CD8-positive, alpha-beta memory T cell (primary cell): Measurements from ENCODE around the gene RANBP9. TPM values are rescaled to one million over a fixed set of nuclear protein-coding genes. Genes with fewer than 3 reads are reported as not detected.

Experiments
- CTCF ChIA-PET: fragments of 350-600 bp; sonication (Branson Sonifier 250); formaldehyde crosslinking; loops from one replicate; lab custom pipeline; 2021; ENCODE audit warnings: antibody characterized with exemption; lab: Charles Lee
- POLR2A ChIA-PET: fragments of 350-600 bp; sonication (Branson Sonifier 250); formaldehyde crosslinking; loops from one replicate; lab custom pipeline; 2021; ENCODE audit warnings: antibody characterized with exemption; lab: Charles Lee
- DNase-seq, 5 donors: peaks; one replicate each; pipeline versions ENCODE4 v3.0.0 to v3.0.0-alpha.2; 2020 to 2022; ENCODE audit warnings: mixed read lengths in 1 of 5
- H3K27ac ChIP-seq: one replicate; pipeline ENCODE4 v1.7.0; 2013; ENCODE audit warnings: low read depth, mild to moderate bottlenecking, low read length, moderate library complexity
- H3K27me3 ChIP-seq: 2 replicates; pipeline ENCODE4 v1.7.0; 2013; ENCODE audit warnings: low read length, mild to moderate bottlenecking; ENCODE audit not compliant: insufficient read depth, poor library complexity, severe bottlenecking
- H3K36me3 ChIP-seq: 2 replicates; pipeline ENCODE4 v1.7.0; 2013; ENCODE audit warnings: mild to moderate bottlenecking, low read length, moderate library complexity; ENCODE audit not compliant: insufficient read depth
- H3K4me1 ChIP-seq: 2 replicates; pipeline ENCODE4 v1.7.0; 2013; ENCODE audit warnings: mild to moderate bottlenecking, low read length, moderate library complexity; ENCODE audit not compliant: insufficient read depth
- H3K4me3 ChIP-seq: 2 replicates; pipeline ENCODE4 v1.7.0; 2013; ENCODE audit warnings: mild to moderate bottlenecking, low read length
- H3K9me3 ChIP-seq: 2 replicates; pipeline ENCODE4 v1.7.0; 2013; ENCODE audit warnings: mild to moderate bottlenecking, low read length
- H3K27ac Mint-ChIP-seq, 8 donors: one replicate each; pipeline ENCODE4 v1.8.0; 2020 to 2021; ENCODE audit warnings: mixed read lengths in 8 of 8, mild to moderate bottlenecking in 6 of 8, inconsistent platforms in 3 of 8, moderate library complexity in 3 of 8
- H3K27me3 Mint-ChIP-seq, 2 donors: one replicate each; pipeline ENCODE4 v1.8.0; 2020 to 2021; ENCODE audit warnings: mixed read lengths in 2 of 2, mild to moderate bottlenecking in 1 of 2, moderate library complexity in 1 of 2
- H3K36me3 Mint-ChIP-seq, 3 donors: one replicate each; pipeline ENCODE4 v1.8.0; 2020 to 2021; ENCODE audit warnings: mixed read lengths in 3 of 3, inconsistent platforms in 1 of 3, mild to moderate bottlenecking in 1 of 3
- H3K4me1 Mint-ChIP-seq, 3 donors: one replicate each; pipeline ENCODE4 v1.8.0; 2020 to 2021; ENCODE audit warnings: mixed read lengths in 3 of 3, inconsistent platforms in 1 of 3, mild to moderate bottlenecking in 1 of 3
- H3K4me3 Mint-ChIP-seq, 7 donors: one replicate each; pipeline ENCODE4 v1.8.0; 2020 to 2021; ENCODE audit warnings: mixed read lengths in 7 of 7, mild to moderate bottlenecking in 6 of 7, moderate library complexity in 4 of 7, inconsistent platforms in 2 of 7
- H3K9me3 Mint-ChIP-seq, 5 donors: one replicate each; pipeline ENCODE4 v1.8.0; 2020 to 2022; ENCODE audit warnings: mixed read lengths in 5 of 5, mild to moderate bottlenecking in 3 of 5, moderate library complexity in 2 of 5, inconsistent platforms in 1 of 5
- polyA plus RNA-seq: library from polyadenylated mRNA; unstranded; fragments of 300-500 nt; fragmentation: Illumina TruSeq; gene quantifications from one replicate; pipeline ENCODE4 v1.2.3, GENCODE V29; 2021
- total RNA-seq, 2 experiments: library from RNA; stranded (reverse); gene quantifications; one replicate each; pipeline ENCODE4 v1.2.3, GENCODE V29; 2021

Gene RANBP9
- total and polyA plus RNA-seq, 3 experiments from 2014 or later, result 6.2 to 47.0 (median 45.4) TPM

DNA sequence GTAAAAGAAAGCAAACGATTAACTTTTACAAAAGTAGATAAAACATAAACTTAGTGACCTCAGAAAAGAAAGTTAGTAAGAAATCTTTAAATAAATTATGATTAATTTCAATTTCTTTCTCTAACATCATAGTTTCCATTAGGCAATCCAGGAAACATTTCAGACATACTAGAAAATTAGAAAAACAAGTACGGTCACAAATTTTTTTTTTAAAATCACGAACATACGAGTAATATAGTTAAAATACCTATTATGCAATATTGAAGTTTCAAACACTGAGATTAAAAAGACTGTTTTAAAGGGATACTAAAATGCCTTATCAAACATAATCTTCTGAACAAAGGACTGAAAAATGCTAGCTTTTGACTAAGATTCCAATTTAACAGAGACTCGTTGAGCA lies 70.3 kb downstream of the RANBP9 start:
- H3K27me3 Mint-ChIP-seq, result no peaks in the 10 kb centered on the region
- no peaks in the 10 kb centered on the region for H3K9me3 ChIP-seq
- DNase-seq, result no peak
- no peaks in the 10 kb centered on the region for H3K9me3 Mint-ChIP-seq
- no peak overlapping the region for H3K27ac Mint-ChIP-seq
- peaks cover 6% of the 10 kb centered on the region for H3K4me1 ChIP-seq
- H3K4me3 ChIP-seq, result no peak overlapping the region
- POLR2A ChIA-PET, result no interaction called here
- peaks cover 19% of the 10 kb centered on the region for H3K36me3 ChIP-seq
- CTCF ChIA-PET, result no interaction called here
- no peaks in the 10 kb centered on the region for H3K27me3 ChIP-seq
- H3K36me3 Mint-ChIP-seq, result peaks cover 6 to 63% (median 13%) of the 10 kb centered on the region in 3 donors
- H3K4me1 Mint-ChIP-seq, result peaks cover 10 to 26% (median 25%) of the 10 kb centered on the region in 3 donors
- no peak overlapping the region for H3K27ac ChIP-seq
- no peak overlapping the region for H3K4me3 Mint-ChIP-seq

DNA sequence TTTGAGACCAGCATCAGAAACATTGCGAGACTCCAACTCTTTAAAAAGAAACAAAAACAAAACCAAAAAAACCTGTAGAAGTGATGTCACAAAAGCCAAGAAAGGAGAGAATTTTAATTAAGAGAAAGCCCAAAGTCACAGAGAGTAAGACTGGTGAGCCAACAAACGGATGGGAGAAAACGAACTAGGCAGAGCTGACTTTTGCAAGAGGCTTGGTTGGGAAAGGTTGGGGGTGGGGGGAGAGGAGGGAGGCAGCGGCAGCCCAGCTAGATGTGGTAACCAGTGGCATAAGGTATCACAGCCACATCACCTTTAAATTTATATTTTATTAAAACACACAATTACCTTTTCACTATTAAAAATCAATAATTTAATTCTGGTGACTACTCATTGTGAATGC lies 73.0 kb downstream of the RANBP9 start:
- ChIA-PET CTCF (no interaction called here), POLR2A (no interaction called here)
- Mint-ChIP-seq H3K27me3 (no peaks in the 10 kb centered on the region), H3K4me3 (no peak overlapping the region), H3K36me3 (peaks cover 6 to 76% (median 13%) of the 10 kb centered on the region in 3 donors), H3K27ac (peak overlapping the region in 5 of 8 donors; percentile 19 to 80 (median 24)), H3K4me1 (peaks cover 14 to 35% (median 31%) of the 10 kb centered on the region in 3 donors), H3K9me3 (no peaks in the 10 kb centered on the region)
- H3K36me3 ChIP-seq, result peaks cover 13% of the 10 kb centered on the region
- no peak overlapping the region for H3K4me3 ChIP-seq
- no peaks in the 10 kb centered on the region for H3K27me3 ChIP-seq
- H3K27ac ChIP-seq, result no peak overlapping the region
- peaks cover 12% of the 10 kb centered on the region for H3K4me1 ChIP-seq
- DNase-seq, result no peak
- H3K9me3 ChIP-seq, result no peaks in the 10 kb centered on the region

DNA sequence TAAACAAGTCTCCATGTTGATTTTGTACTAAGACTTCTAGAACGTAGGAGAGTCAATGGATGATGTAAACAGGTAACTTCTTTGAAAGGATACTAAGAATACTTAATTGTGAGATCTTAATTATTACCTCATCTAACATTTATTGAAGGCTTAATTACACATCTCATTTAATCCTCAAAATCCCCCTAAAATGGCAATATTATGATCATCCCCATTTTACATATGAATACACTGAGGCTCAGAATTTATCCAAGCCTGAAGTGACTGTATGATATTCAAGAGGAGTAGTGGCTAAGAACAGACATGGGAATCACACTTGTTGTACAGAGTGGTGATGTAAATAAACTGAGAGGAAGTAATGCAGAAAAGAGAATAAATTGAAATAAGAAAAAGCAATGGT lies 73.6 kb downstream of the RANBP9 start:
- Histone ChIP-seq H3K36me3 (peaks cover 13% of the 10 kb centered on the region), H3K4me3 (no peak overlapping the region), H3K27ac (no peak overlapping the region), H3K4me1 (peaks cover 12% of the 10 kb centered on the region), H3K27me3 (no peaks in the 10 kb centered on the region), H3K9me3 (no peaks in the 10 kb centered on the region)
- ChIA-PET POLR2A (no interaction called here), CTCF (no interaction called here)
- Mint-ChIP-seq H3K36me3 (peaks cover 6 to 74% (median 9%) of the 10 kb centered on the region in 3 donors), H3K4me1 (peaks cover 11 to 33% (median 26%) of the 10 kb centered on the region in 3 donors), H3K9me3 (no peaks in the 10 kb centered on the region), H3K27ac (peak overlapping the region in 3 of 8 donors; percentile 22 to 80 (median 24)), H3K27me3 (no peaks in the 10 kb centered on the region), H3K4me3 (no peak overlapping the region)
- no peak for DNase-seq

DNA sequence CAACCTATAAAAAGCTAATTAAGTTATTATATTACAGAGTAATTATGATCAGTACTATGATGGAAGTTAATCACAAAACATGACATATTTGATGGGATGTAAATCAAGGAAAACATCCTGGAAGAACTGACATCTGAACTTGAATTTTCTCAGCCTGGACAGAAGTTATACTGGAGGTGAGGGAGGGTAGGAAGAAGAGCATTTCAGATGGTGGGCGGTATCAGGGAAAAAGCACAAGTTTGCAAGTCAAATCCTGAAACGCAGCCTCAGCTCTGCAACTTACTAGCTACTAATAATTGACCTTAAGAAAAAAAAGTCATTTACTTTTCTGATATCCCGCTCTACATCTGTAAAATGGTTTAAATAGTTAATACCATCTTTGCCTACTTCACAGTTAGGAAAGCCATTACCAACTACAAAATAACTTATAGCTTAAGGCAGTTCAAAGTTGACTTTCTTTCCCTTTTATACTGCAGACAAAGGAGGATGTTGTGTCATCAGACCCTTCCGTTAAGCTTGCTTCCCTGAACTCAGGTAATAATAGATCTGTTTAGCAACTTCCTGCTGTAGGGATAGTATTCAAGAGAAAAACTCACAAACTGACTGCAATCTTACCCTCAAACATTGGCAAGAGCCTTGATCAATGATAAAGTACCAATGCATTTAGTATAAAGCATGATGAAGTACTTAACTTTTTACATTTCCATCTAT lies 75.5 kb downstream of the RANBP9 start:
- H3K4me1 ChIP-seq, result peaks cover 12% of the 10 kb centered on the region
- Mint-ChIP-seq H3K27me3 (no peaks in the 10 kb centered on the region), H3K4me3 (no peak overlapping the region), H3K9me3 (no peaks in the 10 kb centered on the region), H3K27ac (peak overlapping the region in 5 of 8 donors; percentile 13 to 82 (median 48)), H3K4me1 (peaks cover 16 to 29% (median 19%) of the 10 kb centered on the region in 3 donors), H3K36me3 (peaks cover 6 to 79% (median 21%) of the 10 kb centered on the region in 3 donors)
- ChIA-PET CTCF (interaction anchor here (1.5 kb wide), 1 partner anchor 21 kb away, joined by 3 read pairs; the partner anchor contains the start of gene NOL7), POLR2A (interaction anchor here (1.4 kb wide), 1 partner anchor 76 kb away, joined by 3 read pairs; the partner anchor contains the start of gene RANBP9)
- H3K27ac ChIP-seq, result no peak overlapping the region
- no peaks in the 10 kb centered on the region for H3K27me3 ChIP-seq
- DNase-seq, result no peak
- H3K4me3 ChIP-seq, result no peak overlapping the region
- peaks cover 19% of the 10 kb centered on the region for H3K36me3 ChIP-seq
- H3K9me3 ChIP-seq, result no peaks in the 10 kb centered on the region

DNA sequence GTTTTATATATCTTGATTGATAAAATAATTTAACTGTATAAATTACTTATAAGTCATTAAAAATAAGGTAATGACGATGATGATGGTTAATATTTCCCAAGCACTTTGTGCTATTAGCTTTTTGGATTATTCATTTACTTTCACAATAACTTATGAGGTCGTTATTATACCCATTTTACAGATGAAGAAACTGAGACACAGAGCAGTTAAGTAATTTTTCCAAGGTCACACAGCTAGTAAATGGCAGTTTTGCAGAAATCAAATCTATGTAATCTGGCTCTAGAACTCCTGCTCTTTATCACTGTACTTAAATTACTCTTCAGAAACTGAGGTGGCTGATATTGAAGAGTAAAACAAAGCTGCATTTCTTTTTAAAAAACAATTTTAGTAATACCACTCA lies 78.3 kb downstream of the RANBP9 start:
- Histone ChIP-seq H3K27me3 (no peaks in the 10 kb centered on the region), H3K4me3 (no peak overlapping the region), H3K27ac (no peak overlapping the region), H3K4me1 (peaks cover 12% of the 10 kb centered on the region), H3K9me3 (no peaks in the 10 kb centered on the region), H3K36me3 (peaks cover 26% of the 10 kb centered on the region)
- ChIA-PET CTCF (interaction anchor here (1.4 to 1.6 kb wide), 2 partner anchors 18 to 76 kb away, joined by 4 to 8 read pairs; no protein-coding TSS in a partner anchor), POLR2A (no interaction called here)
- DNase-seq, result no peak
- no peaks in the 10 kb centered on the region for H3K9me3 Mint-ChIP-seq
- H3K4me1 Mint-ChIP-seq, result peaks cover 18 to 36% (median 18%) of the 10 kb centered on the region in 3 donors
- H3K4me3 Mint-ChIP-seq, result no peak overlapping the region
- no peaks in the 10 kb centered on the region for H3K27me3 Mint-ChIP-seq
- no peak overlapping the region for H3K27ac Mint-ChIP-seq
- peaks cover 3 to 85% (median 25%) of the 10 kb centered on the region in 3 donors for H3K36me3 Mint-ChIP-seq

DNA sequence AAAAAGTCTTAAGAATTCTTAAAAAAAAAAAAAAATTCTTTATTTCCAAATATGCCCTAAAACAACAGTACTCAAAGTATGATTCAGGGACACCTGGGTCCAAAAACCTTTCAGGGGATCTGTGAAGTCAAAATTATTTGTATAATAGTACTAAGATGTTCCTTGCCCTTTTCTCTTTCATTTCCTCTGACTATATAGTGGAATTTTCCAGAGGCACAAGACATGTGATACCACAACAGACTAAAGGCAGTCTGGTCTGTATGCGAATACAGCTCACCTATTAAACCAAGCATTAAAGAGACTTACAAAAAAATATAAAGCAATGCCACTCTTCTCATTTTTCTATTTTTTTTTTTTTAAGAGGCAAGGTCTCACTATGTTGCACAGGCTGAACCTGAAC lies 81.1 kb downstream of the RANBP9 start:
- Mint-ChIP-seq H3K27me3 (no peaks in the 10 kb centered on the region), H3K9me3 (no peaks in the 10 kb centered on the region), H3K27ac (no peak overlapping the region), H3K4me1 (peaks cover 0 to 13% (median 11%) of the 10 kb centered on the region in 3 donors), H3K4me3 (no peak overlapping the region), H3K36me3 (peaks cover 0 to 81% (median 24%) of the 10 kb centered on the region in 3 donors)
- Histone ChIP-seq H3K27ac (no peak overlapping the region), H3K27me3 (no peaks in the 10 kb centered on the region), H3K36me3 (peaks cover 14% of the 10 kb centered on the region), H3K4me3 (no peak overlapping the region), H3K9me3 (no peaks in the 10 kb centered on the region), H3K4me1 (no peaks in the 10 kb centered on the region)
- POLR2A ChIA-PET, result interaction anchor here (0.6 kb wide), 1 partner anchor 140 kb away, joined by 5 read pairs; no protein-coding TSS in a partner anchor
- CTCF ChIA-PET, result interaction anchor here (2.9 kb wide), 1 partner anchor 16 kb away, joined by 9 read pairs; the partner anchor contains the start of gene NOL7
- no peak for DNase-seq

DNA sequence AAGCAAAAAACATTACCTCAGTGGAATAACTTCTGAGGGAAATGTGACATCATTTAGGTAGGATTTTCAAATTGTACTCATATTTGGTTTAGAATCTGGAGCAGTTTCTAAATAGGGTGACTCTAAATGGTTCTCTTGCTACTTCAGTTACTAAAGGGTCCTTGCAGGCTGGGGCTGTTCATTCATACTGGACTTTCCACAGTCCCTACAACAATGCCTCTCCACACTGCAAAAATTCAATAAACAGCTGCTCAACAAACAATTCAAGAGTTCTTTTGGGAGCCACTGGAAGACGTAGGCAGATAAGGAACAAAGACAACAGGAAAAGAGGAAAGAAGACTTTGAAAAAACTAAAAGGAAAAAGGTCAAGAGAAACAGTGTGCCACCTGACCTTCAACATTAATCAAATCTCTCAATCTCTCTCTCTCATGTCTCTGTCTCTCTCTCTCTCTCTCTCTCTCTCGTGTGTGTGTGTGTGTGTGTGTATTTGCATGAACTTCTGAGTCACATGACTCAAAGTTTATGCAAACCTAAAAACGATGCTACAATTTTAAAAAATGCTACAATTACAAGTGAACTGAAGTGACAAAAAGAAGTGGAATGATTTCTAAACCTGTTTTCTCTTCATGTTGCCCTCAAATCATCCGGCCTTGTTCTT lies 82.0 kb downstream of the RANBP9 start:
- H3K36me3 Mint-ChIP-seq, result peaks cover 0 to 79% (median 28%) of the 10 kb centered on the region in 3 donors
- H3K4me1 ChIP-seq, result no peaks in the 10 kb centered on the region
- ChIA-PET CTCF (interaction anchor here (2.9 kb wide), 1 partner anchor 15 kb away, joined by 9 read pairs; the partner anchor contains the start of gene NOL7), POLR2A (no interaction called here)
- H3K9me3 Mint-ChIP-seq, result no peaks in the 10 kb centered on the region
- peaks cover 4 to 15% (median 12%) of the 10 kb centered on the region in 3 donors for H3K4me1 Mint-ChIP-seq
- H3K36me3 ChIP-seq, result peaks cover 15% of the 10 kb centered on the region
- H3K27me3 ChIP-seq, result no peaks in the 10 kb centered on the region
- no peak overlapping the region for H3K4me3 Mint-ChIP-seq
- H3K9me3 ChIP-seq, result no peaks in the 10 kb centered on the region
- no peaks in the 10 kb centered on the region for H3K27me3 Mint-ChIP-seq
- H3K27ac Mint-ChIP-seq, result peak overlapping the region in 7 of 8 donors; percentile 4 to 85 (median 52)
- H3K4me3 ChIP-seq, result no peak overlapping the region
- DNase-seq, result no peak
- H3K27ac ChIP-seq, result no peak overlapping the region
